ENCODE data around the gene GHR.
"Not testable (repeated sequence)": the region's sequence is repeated elsewhere in the genome, so short reads cannot be mapped to it uniquely, and the experiment has no call there.

Gene GHR

DNA sequence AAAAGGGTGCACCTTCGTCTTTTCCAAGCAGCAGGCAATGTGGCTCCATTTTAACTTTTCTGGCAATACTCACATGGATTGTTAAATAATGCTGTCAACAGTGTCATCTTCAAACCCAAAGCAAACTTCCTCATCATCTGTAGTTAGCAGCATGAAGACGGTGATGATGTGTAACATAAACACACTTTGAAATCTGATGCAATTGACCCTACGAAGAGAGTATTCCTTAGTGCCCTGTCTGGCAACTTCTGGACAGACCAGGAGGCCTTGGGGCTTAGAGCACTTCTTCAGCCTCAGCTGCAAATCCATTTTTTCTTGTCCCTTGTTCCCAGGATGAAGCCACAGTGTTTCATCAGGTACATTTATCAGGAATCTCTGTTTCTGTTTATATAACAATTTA is 149.1 kb downstream of the GHR start:
- no peak for DNase-seq

- no peak for DNase-seq
Observed at GRCh38 chr5:42573386-42573785, 150.1 kb downstream of the GHR start.

- DNase-seq = not testable (repeated sequence)
Observed at GRCh38 chr5:42575914-42576313, 152.7 kb downstream of the GHR start.

GRCh38 chr5:42578901-42579300 is 155.7 kb downstream of the GHR start:
- not testable (repeated sequence) for DNase-seq

- DNase-seq = no peak
Observed at GRCh38 chr5:42579320-42579719, 156.1 kb downstream of the GHR start.

DNA sequence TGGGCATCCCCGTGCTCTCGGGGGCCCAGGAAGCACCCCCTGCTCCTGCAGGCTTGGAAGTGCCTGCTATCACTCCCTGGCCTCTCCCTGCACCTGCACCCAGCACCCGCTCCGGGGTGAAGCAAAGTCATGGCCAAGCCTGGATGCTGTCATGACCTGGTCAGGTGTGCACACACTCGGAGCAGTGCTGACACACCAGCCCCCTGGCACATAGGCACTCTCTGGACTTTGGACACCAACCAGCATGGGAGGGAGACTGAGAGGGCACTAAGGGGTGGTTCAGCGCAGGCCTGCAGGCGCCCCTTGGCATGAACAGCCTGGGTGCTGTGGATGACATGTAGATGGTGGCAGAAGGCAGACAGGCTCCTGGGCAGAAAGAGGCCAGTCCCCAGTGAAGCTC is 158.6 kb downstream of the GHR start:
- DNase-seq = no peak

- no peak for DNase-seq
Observed at GRCh38 chr5:42582723-42583122, 159.5 kb downstream of the GHR start.

GRCh38 chr5:42583322-42583721 is 160.1 kb downstream of the GHR start:
- DNase-seq = peak; percentile 49

DNA sequence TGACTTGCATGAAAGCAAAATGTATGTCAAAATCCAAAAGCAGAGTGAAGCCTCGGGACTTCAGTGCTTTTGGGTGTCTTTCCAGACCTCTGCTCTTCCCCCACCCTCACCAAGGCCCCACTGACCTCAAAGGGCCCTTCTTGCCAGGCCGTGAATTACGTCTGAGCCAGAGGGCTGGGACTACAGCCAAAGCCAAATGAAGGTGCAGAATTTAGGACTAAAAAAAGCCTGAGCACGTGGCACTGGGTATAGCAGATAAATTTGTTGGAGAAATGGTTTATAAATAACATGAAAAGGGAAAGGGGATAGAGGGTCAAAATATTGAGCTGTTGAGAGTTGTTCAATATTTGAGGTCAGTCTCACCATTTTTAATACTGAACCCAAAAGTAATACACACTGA is 163.4 kb downstream of the GHR start:
- DNase-seq = no peak

GRCh38 chr5:42587096-42587723 is 164.0 kb downstream of the GHR start:
- no peak for DNase-seq

DNA sequence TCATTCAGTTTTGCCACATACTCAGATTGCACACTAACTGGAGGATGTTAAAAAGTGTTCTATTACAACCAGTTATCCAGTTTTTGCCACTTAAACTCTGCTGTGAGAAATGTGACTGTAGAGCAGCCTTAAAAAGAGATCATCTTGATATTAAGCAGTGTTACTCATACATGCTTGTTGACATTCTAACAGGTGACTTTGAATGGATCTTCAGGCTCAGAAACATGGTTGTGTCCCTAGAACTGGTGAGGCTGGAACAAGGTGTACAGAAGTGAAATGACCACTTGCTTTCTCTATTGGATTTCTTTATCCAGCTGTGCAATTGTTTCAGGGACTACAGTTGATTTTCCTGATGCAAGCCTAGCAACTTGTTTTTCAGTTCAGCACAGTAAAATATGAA is 167.3 kb downstream of the GHR start:
- no peak for DNase-seq

DNA sequence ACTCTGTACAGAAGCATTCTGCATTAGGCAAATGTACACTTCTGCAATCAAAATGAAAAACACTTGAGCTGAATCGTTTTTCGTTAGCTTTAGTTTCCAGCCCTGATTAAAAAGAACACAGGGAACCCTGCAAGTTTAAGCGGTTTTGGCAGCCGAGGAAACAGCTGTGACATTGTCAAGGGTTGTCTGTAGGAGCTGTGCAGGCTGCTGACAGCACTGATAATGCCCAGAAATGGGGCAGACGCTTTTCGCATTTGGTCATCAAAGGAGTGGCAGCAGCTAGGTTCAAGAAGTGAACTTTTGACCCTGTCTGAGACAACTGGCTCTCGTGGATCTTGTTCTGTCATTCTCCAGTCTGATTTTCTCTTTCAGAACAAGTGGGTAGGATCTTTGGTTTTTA is 167.8 kb downstream of the GHR start:
- no peak for DNase-seq

GRCh38 chr5:42592401-42593140 is 169.3 kb downstream of the GHR start:
- DNase-seq = no peak

DNA sequence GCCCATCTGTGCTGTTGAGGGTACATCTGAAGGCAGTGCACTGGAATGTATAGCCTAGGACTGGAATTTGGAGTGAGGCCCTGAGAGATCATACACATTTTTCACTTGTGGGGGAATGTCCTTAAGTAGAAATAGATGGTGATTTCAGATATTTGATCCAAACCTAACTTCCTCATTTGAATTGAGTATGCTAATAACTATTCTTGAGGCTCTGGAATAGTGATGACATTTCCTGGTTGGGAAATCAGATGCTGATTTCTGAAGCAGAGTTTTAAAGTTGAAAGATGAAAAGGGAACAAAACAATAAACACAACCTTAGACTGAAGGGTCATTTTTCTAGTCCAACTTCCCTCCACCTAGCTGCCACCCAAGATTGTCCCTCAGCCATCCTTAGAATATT is 170.4 kb downstream of the GHR start:
- no peak for DNase-seq

GRCh38 chr5:42595597-42595996 is 172.4 kb downstream of the GHR start:
- DNase-seq = no peak

DNA sequence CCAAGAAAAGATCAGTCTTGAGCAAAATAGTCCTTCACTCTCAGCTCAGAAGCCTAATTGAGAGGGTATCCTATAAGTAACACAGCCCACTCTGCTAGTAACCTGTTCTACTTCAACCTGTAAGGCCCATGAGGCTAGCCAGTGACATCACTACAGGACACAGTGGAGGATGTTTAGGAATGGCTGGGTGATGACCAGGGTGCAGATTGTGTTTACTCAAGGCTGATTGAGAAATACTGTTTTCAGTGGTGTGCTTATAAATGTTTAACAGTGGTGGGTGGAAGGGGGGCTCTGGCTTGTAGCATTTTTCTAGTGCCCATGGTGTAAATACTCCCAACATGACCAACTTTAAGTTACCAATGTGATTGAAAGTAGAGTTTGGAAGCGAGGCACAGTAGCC is 173.6 kb downstream of the GHR start:
- DNase-seq = no peak

- DNase-seq = no peak
Observed at GRCh38 chr5:42597318-42597937, 174.2 kb downstream of the GHR start.

DNA sequence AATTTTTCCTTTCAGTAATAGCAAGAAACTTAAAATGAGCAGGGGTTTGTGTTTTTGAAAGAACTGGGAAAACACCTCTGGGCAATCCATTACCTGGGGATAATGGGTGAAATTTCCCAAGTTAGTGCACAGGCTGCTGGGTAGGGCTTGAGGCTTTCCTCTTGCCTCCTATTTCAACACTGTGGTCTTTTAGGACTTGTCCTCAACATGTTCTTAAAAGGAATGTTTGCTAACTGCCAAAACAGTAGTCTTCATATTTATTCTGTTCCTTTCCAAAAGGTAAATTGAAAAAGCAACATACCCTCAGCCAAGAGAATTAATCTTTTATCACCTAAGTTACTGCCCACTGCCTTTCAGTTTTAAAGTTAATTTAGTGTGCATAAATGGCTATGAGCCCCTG is 175.1 kb downstream of the GHR start:
- no peak for DNase-seq

DNA sequence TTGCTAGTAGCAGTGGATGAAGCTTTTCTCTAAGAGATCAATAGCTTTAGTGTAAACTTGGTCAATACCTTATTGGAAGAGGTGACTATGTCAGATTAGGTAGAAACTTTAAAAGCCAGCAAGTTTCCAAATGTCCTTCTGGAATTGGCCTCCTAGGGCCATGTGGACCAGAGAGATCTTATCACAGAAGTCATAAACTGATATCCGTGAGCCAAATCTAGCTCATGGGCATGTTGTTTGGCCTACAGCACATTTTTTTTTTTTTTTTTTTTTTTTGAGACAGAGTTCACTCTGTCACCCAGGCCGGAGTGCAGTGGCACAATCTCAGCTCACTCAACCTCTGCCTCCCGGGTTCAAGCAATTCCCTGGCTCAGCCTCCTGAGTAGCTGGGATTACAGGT is 175.9 kb downstream of the GHR start:
- DNase-seq = no peak

DNA sequence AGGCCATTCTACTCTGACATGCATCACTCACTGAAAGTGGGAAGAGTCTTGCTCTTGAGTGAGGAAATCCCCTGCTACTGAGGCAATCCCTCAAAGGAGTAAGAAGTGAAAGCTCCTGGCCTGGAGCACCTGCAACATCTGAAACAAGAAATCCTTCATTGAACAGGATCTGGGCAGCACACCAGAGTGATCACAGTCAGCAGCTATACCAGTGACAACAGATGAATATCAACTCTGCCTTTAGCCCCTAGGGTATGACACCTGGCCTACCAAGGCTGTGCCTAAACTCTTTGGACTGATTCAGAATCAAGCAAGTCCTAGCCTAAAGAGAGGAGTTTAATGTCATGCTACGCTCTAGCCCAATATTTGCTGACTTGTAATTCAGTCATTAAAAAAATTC is 177.2 kb downstream of the GHR start:
- DNase-seq = no peak

DNA sequence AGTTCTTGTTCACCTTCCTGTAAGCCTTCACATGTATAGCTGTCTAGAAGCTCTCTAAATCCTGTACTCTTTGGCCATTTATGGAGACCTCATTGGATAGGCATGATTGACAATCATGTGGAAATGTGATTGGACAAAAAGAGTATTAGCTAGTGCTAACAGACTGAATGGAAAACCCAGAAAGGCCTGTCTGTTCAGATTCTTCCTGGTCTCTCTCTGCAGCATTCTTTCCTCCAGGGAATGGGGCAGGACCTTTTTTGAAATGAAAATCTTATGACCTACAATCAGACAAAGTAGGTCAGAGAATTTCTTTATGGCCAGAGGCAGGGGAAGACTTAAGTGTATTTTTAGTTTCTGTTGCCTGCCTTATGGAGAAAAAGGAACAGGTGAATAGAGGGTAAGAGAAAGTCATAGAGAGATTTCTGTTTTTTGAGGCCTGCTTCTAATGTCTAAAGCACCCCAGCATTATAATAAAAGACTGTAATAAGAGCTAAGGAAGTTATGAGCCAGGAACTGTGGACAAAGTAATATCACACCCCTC is 181.0 kb downstream of the GHR start:
- DNase-seq = no peak

DNA sequence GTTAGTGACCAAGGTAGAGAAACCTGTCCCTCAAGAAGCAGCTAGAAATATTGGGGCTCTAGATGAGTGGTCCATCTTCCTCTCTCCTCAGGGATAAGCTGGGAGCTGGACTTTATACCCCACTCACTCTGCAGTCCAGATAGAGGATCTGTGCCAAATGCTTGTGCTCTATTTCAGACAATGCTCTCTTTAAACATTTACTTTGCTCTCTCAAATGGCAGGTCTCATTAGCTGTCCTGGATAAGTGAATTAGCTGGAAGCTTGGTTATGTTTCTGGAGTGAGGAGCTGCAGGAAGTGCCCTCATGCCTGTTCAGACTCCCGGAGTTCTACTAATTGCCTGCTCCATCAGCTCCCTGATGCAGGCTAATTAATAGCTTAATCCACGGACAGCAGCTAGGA is 182.3 kb downstream of the GHR start:
- no peak for DNase-seq

DNA sequence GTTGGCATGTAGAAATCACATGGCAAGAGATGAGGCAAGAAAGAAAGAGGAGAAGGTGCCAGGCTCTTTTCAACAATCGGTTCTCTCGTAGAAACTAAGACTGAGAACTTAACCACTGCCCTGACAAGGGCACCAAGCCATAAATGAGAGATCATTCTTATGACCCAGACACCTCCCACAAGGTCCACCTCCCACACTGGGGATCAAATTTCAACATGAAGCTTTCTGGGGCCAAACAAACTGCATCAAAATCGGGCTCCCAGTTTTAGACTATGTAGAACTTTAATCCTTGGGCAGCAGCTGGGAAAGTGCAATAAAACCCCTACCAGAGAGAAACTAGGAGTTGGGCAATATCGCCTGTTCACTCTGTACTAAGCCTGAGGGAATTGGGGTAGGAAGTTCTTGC is 183.2 kb downstream of the GHR start:
- DNase-seq = no peak

GRCh38 chr5:42611437-42611836 is 188.2 kb downstream of the GHR start:
- DNase-seq = no peak
